Nephron progenitor cell (in vitro differentiated cells): ENCODE results near the gene CCDC33.

ENCODE experiments used
- DNase-seq: peaks from one replicate; pipeline ENCODE4 v3.0.0; 2021
- H3K27ac Mint-ChIP-seq: 2 replicates; pipeline ENCODE4 v1.8.0; 2021; ENCODE audit warnings: mild to moderate bottlenecking, moderate library complexity, mixed read lengths
- H3K27me3 Mint-ChIP-seq: 2 replicates; pipeline ENCODE4 v1.8.0; 2021; ENCODE audit warnings: mild to moderate bottlenecking, low read depth, mixed read lengths; ENCODE audit not compliant: poor library complexity
- H3K36me3 Mint-ChIP-seq: 2 replicates; pipeline ENCODE4 v1.8.0; 2021; ENCODE audit warnings: low read depth, mixed read lengths
- H3K4me1 Mint-ChIP-seq: 2 replicates; pipeline ENCODE4 v1.8.0; 2021; ENCODE audit warnings: mixed read lengths
- H3K4me3 Mint-ChIP-seq: 2 replicates; pipeline ENCODE4 v1.8.0; 2021; ENCODE audit warnings: mild to moderate bottlenecking, moderate library complexity, mixed read lengths
- H3K9me3 Mint-ChIP-seq: 2 replicates; pipeline ENCODE4 v1.8.0; 2021; ENCODE audit warnings: mild to moderate bottlenecking, moderate library complexity, mixed read lengths
- TF ChIP-seq, protein P1 (sequence below): fragments of 200-600 bp; sonication (generic); IDR thresholded peaks from 2 replicates; pipeline ENCODE4 v1.5.0; 2021; ENCODE audit warnings: antibody characterized with exemption

The CCDC33 gene

DNA sequence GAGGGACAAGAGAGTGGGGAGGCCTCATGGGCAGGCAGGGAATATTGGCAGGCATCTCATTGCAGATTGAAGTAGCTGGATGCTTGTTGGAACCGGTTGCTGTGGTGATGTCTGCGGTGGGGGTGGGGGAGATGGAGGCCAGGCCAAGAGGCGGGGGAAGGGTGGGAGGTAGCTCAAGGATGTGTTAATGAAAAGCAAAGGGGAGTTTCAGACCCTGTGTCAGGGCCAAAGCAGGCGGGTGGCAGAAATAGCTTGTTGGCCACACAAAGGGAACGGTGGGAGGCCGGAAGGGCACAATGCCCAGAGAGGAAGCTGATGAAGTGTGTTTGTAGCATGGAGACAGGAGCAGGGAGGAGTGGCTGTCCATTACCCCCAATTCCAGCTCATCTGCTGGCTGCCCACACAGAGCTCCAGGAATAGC lies 28.0 kb downstream of the CCDC33 start:
- H3K27ac Mint-ChIP-seq, result no peak overlapping the region

GRCh38 chr15:74265046-74265639 lies 29.0 kb downstream of the CCDC33 start:
- H3K4me3 Mint-ChIP-seq, result no peak overlapping the region
- no peaks in the 10 kb centered on the region for H3K9me3 Mint-ChIP-seq
- H3K36me3 Mint-ChIP-seq, result no peaks in the 10 kb centered on the region
- H3K27me3 Mint-ChIP-seq, result peaks cover 42% of the 10 kb centered on the region
- H3K4me1 Mint-ChIP-seq, result peaks cover 14% of the 10 kb centered on the region
- TF ChIP-seq, protein P1, sequence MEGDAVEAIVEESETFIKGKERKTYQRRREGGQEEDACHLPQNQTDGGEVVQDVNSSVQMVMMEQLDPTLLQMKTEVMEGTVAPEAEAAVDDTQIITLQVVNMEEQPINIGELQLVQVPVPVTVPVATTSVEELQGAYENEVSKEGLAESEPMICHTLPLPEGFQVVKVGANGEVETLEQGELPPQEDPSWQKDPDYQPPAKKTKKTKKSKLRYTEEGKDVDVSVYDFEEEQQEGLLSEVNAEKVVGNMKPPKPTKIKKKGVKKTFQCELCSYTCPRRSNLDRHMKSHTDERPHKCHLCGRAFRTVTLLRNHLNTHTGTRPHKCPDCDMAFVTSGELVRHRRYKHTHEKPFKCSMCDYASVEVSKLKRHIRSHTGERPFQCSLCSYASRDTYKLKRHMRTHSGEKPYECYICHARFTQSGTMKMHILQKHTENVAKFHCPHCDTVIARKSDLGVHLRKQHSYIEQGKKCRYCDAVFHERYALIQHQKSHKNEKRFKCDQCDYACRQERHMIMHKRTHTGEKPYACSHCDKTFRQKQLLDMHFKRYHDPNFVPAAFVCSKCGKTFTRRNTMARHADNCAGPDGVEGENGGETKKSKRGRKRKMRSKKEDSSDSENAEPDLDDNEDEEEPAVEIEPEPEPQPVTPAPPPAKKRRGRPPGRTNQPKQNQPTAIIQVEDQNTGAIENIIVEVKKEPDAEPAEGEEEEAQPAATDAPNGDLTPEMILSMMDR, result no peak
- H3K27ac Mint-ChIP-seq, result no peak overlapping the region
- DNase-seq, result peak; percentile 92

More for the DNA sequence above, 28.0 kb downstream of the CCDC33 start:
- Mint-ChIP-seq H3K9me3 (no peaks in the 10 kb centered on the region), H3K27me3 (peaks cover 44% of the 10 kb centered on the region), H3K4me3 (no peak overlapping the region), H3K36me3 (no peaks in the 10 kb centered on the region), H3K4me1 (peaks cover 22% of the 10 kb centered on the region)
- TF ChIP-seq, protein P1, result no peak
- DNase-seq, result no peak

- H3K4me3 Mint-ChIP-seq, result no peak overlapping the region
- peaks cover 18% of the 10 kb centered on the region for H3K4me1 Mint-ChIP-seq
- DNase-seq, result no peak
- H3K36me3 Mint-ChIP-seq, result no peaks in the 10 kb centered on the region
- H3K9me3 Mint-ChIP-seq, result no peaks in the 10 kb centered on the region
- H3K27me3 Mint-ChIP-seq, result peaks cover 41% of the 10 kb centered on the region
- no peak overlapping the region for H3K27ac Mint-ChIP-seq
- TF ChIP-seq, protein P1, result no peak
These were observed 31.9 kb downstream of the CCDC33 start for GRCh38 chr15:74268020-74268419.

DNA sequence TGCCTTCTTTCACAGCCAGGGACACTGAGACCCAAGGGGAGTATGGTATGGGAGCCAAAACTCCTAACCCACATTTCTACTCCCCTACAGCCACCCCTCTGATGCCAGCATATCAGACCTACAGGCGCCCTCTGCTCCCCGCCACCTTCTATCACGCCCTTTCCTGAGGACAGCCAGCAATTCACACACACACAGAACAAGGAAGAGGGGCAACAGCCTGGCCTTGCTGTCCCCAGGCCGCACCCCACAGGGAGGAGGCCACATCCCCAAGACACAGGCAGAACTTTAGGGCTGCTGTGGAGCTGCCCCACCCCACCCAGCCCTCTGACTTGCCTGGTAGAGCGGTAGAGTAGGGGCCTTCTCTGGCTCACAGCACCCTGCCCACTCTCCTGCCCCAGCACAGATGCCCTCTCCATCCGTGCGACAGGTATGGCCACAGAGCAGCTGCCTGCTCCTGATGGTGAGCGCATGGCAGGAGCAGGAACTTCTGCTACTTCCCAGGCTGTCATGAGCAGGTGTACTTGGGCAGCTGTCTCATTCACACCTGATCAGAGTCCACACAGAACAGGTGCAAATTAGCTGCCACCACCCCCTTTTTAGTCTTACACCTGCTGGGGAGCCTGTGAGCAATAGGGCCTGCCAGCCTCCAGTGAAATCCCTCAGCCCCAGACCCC lies 33.4 kb downstream of the CCDC33 start:
- Mint-ChIP-seq H3K27ac (no peak overlapping the region), H3K36me3 (no peaks in the 10 kb centered on the region), H3K27me3 (peaks cover 37% of the 10 kb centered on the region), H3K4me1 (peaks cover 15% of the 10 kb centered on the region), H3K9me3 (no peaks in the 10 kb centered on the region), H3K4me3 (no peak overlapping the region)
- TF ChIP-seq, protein P1, result no peak
- DNase-seq, result no peak

GRCh38 chr15:74270155-74270554 lies 34.0 kb downstream of the CCDC33 start:
- Mint-ChIP-seq H3K27me3 (peaks cover 33% of the 10 kb centered on the region), H3K4me1 (peaks cover 17% of the 10 kb centered on the region), H3K4me3 (no peak overlapping the region), H3K27ac (no peak overlapping the region), H3K36me3 (no peaks in the 10 kb centered on the region), H3K9me3 (no peaks in the 10 kb centered on the region)
- TF ChIP-seq, protein P1, result no peak
- no peak for DNase-seq
